Heart left ventricle (tissue), 13 donors: Measurements from ENCODE around the gene ZNF689.

Experiments
- POLR2A ChIP-seq, 2 donors: fragments of 450-650 bp; IDR thresholded peaks; one replicate each; pipeline ENCODE4 v1.6.1; 2017; ENCODE audit warnings: antibody characterized with exemption in 2 of 2, mild to moderate bottlenecking in 2 of 2, moderate library complexity in 2 of 2
- TF ChIP-seq, protein P1 (sequence below), 12 donors: fragments of 200-600 bp; sonication (generic) in 4 of 12; IDR thresholded peaks; one replicate each; pipeline versions ENCODE4 v1.5.0 to v1.8.0; 2018 to 2022; ENCODE audit warnings: antibody characterized with exemption in 12 of 12, mild to moderate bottlenecking in 5 of 12
- donor health status: ischemic (EF 13 %, LVEDD 7.1; RV severe dilation, severe dysfunction).
- donor health status: DM: no; HTN: yes; CAD: no.
- donor health status: DM: no; HTN: no; CAD: no.
- donor health status: ischemic (EF 25% LVEDD 6.9; RV normal size, moderate dysfunction).
- donor health status: ischemic (EF 25% LVEDD 5.7; RV mildly dilated, moderate dysfunction).
- donor health status: ischemic (EF 35%, LVEDD 5.7; RV mildly dilated, moderate dysfunction).
- donor health status: nonischemic (EF 11% LVEDD 7.7; RV severe dilation, severe dysfunction).
- donor health status: DM: yes; HTN: yes; CAD: no.
- donor health status: PGD.
- donor health status: ischemic (EF 29% LVEDD 5.4; RV normal size, mild dysfunction).
- donor health status: nonischemic (EF 23%, LVEDD 6.1; RV moderate dilation, normal function).

DNA sequence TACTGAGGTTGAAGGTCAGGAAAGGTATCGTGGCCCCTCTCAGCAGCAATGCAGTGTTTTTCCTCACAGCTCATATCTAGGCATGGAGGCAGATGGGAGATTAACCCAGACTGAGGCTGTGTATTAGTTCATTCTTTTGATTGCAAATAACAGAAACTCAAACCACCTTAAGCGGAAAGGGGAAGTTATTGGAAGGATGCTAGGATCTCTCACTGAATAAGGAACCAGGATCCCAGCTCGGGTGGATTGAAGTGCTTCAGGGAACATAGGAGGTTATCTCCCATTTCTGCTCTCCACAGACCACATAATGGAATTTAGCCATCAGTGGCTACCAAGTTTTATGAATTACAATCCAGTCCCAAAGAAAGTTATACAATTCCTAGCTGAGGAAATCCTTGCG lies 8.2 kb downstream of the ZNF689 start:
- TF ChIP-seq, protein P1, sequence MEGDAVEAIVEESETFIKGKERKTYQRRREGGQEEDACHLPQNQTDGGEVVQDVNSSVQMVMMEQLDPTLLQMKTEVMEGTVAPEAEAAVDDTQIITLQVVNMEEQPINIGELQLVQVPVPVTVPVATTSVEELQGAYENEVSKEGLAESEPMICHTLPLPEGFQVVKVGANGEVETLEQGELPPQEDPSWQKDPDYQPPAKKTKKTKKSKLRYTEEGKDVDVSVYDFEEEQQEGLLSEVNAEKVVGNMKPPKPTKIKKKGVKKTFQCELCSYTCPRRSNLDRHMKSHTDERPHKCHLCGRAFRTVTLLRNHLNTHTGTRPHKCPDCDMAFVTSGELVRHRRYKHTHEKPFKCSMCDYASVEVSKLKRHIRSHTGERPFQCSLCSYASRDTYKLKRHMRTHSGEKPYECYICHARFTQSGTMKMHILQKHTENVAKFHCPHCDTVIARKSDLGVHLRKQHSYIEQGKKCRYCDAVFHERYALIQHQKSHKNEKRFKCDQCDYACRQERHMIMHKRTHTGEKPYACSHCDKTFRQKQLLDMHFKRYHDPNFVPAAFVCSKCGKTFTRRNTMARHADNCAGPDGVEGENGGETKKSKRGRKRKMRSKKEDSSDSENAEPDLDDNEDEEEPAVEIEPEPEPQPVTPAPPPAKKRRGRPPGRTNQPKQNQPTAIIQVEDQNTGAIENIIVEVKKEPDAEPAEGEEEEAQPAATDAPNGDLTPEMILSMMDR (IDR thresholded peaks at IDR 0.05): no peak
- no peak for TF ChIP-seq POLR2A (IDR thresholded peaks at IDR 0.05)
